A549 (cell line): Measurements from ENCODE around the gene CXCL17. TPM values are rescaled to one million over a fixed set of nuclear protein-coding genes. Genes with fewer than 3 reads are reported as not detected.
A peak's percentile ranks its signal among the peaks of the same experiment; 100 is the strongest.

ENCODE experiments used
- ATAC-seq, 2 experiments: fragments of 200-7000 bp in 1 of 2; fragments of >200 bp in 1 of 2; cut with Nextera tagmentation in 1 of 2; cut with Tn5 transposase in 1 of 2; 3 replicates each; pipeline versions ENCODE4 v1.8.0 to v1.9.1; 2018 to 2020; ENCODE audit warnings: mild to moderate bottlenecking in 1 of 2, moderate library complexity in 1 of 2
- CTCF ChIA-PET: fragments of 300-600 bp; sonication (Branson Sonifier 250); formaldehyde crosslinking; extraction: SDS; loops from one replicate; lab custom pipeline; 2021; ENCODE audit warnings: antibody characterized with exemption, inconsistent platforms; lab: Yijun Ruan, JAX
- POLR2A ChIA-PET: fragments of 350-600 bp; formaldehyde crosslinking; extraction: SDS; loops from one replicate; lab custom pipeline; 2021; ENCODE audit warnings: antibody characterized with exemption, inconsistent platforms; lab: Yijun Ruan, JAX
- DNase-seq, 2 experiments: peaks; one replicate each; pipeline versions ENCODE4 v3.0.0 to v3.0.0-alpha.2; 2011 to 2016; ENCODE audit warnings: low read depth in 1 of 2, low spot score in 1 of 2
- FAIRE-seq: peaks from 2 replicates; lab custom pipeline; 2011; peaks lifted over from hg19 to GRCh38; lab: Jason Lieb, UNC
- H3K27ac ChIP-seq, 2 experiments: fragments of >200 bp; sonication (Bioruptor Twin); formaldehyde crosslinking; 3 replicates each; pipeline ENCODE4 v1.5.1; 2016 to 2017
- H3K4me1 ChIP-seq: fragments of >200 bp; sonication (Bioruptor Twin); formaldehyde crosslinking; 3 replicates; pipeline ENCODE4 v1.6.1; 2016
- H3K4me2 ChIP-seq: fragments of >200 bp; sonication (Bioruptor Twin); formaldehyde crosslinking; 3 replicates; pipeline ENCODE4 v1.6.1; 2016
- H3K4me3 ChIP-seq: fragments of >200 bp; sonication (Bioruptor Twin); formaldehyde crosslinking; 3 replicates; pipeline ENCODE4 v1.5.1; 2016
- H3K9me3 ChIP-seq: fragments of >200 bp; sonication (Bioruptor Twin); formaldehyde crosslinking; 3 replicates; pipeline ENCODE4 v1.6.1; 2016
- BHLHE40 ChIP-seq: IDR thresholded peaks from 2 replicates; pipeline ENCODE4 v1.6.1; 2012; ENCODE audit warnings: low read depth, low read length, inconsistent platforms
- CBX8 ChIP-seq: fragments of 200-600 bp; sonication (generic); IDR thresholded peaks from 2 replicates; pipeline ENCODE4 v1.6.1; 2016
- CEBPB ChIP-seq, 2 experiments: fragments of >200 bp in 1 of 2; sonication (Bioruptor Twin) in 1 of 2; formaldehyde crosslinking in 1 of 2; IDR thresholded peaks; 2 replicates each; pipeline ENCODE4 v1.6.1; 2012 to 2016
- CHD4 ChIP-seq: fragments of 200-600 bp; sonication (generic); IDR thresholded peaks from 2 replicates; pipeline ENCODE4 v1.6.1; 2016; ENCODE audit warnings: antibody characterized with exemption, mild to moderate bottlenecking, borderline replicate concordance
- EHF ChIP-seq: fragments of 250-450 bp; sonication (Bioruptor Pico); IDR thresholded peaks from 2 replicates; pipeline ENCODE4 v1.5.0; 2020; ENCODE audit warnings: mild to moderate bottlenecking
- EHMT2 ChIP-seq: fragments of 200-600 bp; sonication (generic); IDR thresholded peaks from 2 replicates; pipeline ENCODE4 v1.6.1; 2016; ENCODE audit warnings: antibody characterized with exemption, low read depth, mild to moderate bottlenecking, moderate library complexity
- ESRRA ChIP-seq: fragments of 150-350 bp; IDR thresholded peaks from 2 replicates; pipeline ENCODE4 v1.6.1; 2014; ENCODE audit warnings: mild to moderate bottlenecking, low read length, borderline replicate concordance
- FOSL2 ChIP-seq, 2 experiments: fragments of 450-650 bp in 1 of 2; fragments of >200 bp in 1 of 2; sonication (Bioruptor Twin) in 1 of 2; formaldehyde crosslinking; IDR thresholded peaks; 2 replicates each; pipeline versions ENCODE4 v1.5.0 to v1.6.1; 2016 to 2020; ENCODE audit warnings: mild to moderate bottlenecking in 1 of 2, moderate library complexity in 1 of 2
- GATA3 ChIP-seq: IDR thresholded peaks from 2 replicates; pipeline ENCODE4 v1.6.1; 2012; ENCODE audit warnings: borderline replicate concordance
- HOXA7 ChIP-seq: fragments of 250-450 bp; sonication (Bioruptor Pico); IDR thresholded peaks from 2 replicates; pipeline ENCODE4 v1.5.0; 2020; ENCODE audit warnings: mild to moderate bottlenecking, moderate library complexity
- JUN ChIP-seq, 2 experiments: fragments of >200 bp; sonication (Bioruptor Twin); formaldehyde crosslinking; IDR thresholded peaks; 2 replicates in 1 of 2; 3 replicates in 1 of 2; pipeline ENCODE4 v1.6.1; 2016 to 2017
- JUNB ChIP-seq: fragments of >200 bp; sonication (Bioruptor Twin); formaldehyde crosslinking; IDR thresholded peaks from 2 replicates; pipeline ENCODE4 v1.6.1; 2016
- KDM5A ChIP-seq: fragments of 200-600 bp; sonication (generic); IDR thresholded peaks from 2 replicates; pipeline ENCODE4 v1.6.1; 2016; ENCODE audit warnings: antibody characterized with exemption, mild to moderate bottlenecking
- MAZ ChIP-seq: fragments of 150-350 bp; IDR thresholded peaks from 2 replicates; pipeline ENCODE4 v1.6.1; 2014; ENCODE audit warnings: antibody characterized with exemption, low read depth, low read length, borderline replicate concordance
- NR3C1 ChIP-seq: fragments of >200 bp; sonication (Bioruptor Twin); formaldehyde crosslinking; IDR thresholded peaks from 3 replicates; pipeline ENCODE4 v1.6.1; 2017
- RAD21 ChIP-seq, 2 experiments: fragments of >200 bp in 1 of 2; sonication (Bioruptor Twin) in 1 of 2; formaldehyde crosslinking in 1 of 2; IDR thresholded peaks in 1 of 2; conservative IDR thresholded peaks in 1 of 2; 2 replicates in 1 of 2; 3 replicates in 1 of 2; pipeline ENCODE4 v1.6.1; 2012 to 2018; ENCODE audit warnings: inconsistent platforms in 1 of 2
- RCOR1 ChIP-seq: fragments of 150-350 bp; IDR thresholded peaks from 2 replicates; pipeline ENCODE4 v1.6.1; 2014; ENCODE audit warnings: antibody characterized with exemption, low read length, low read depth
- SREBF2 ChIP-seq: fragments of 450-650 bp; IDR thresholded peaks from 2 replicates; pipeline ENCODE4 v1.6.1; 2014; ENCODE audit warnings: mild to moderate bottlenecking, moderate library complexity
- WGBS: methylation state at CpG from one replicate; pipeline ENCODE4 v1.1.6; 2017; ENCODE audit errors: missing lambda C conversion rate; 5-methylcytosine and 5-hydroxymethylcytosine counted together
- polyA plus RNA-seq, 4 experiments: library from polyadenylated mRNA; depleted of rRNA in 3 of 4; stranded (reverse); fragments of >200 nt; fragmentation: RNase III in 1 of 4; extraction: RNeasy Plus Mini Kit Qiagen cat#74134 plus additional on column Dnase treatment in 1 of 4; gene quantifications; 2 replicates in 3 of 4; 3 replicates in 1 of 4; pipeline ENCODE4 v1.2.3, GENCODE V29; 2011 to 2017
- TF ChIP-seq, protein P1 (sequence below): fragments of 250-450 bp; sonication (Bioruptor Pico); IDR thresholded peaks from 2 replicates; pipeline ENCODE4 v1.5.0; 2021; ENCODE audit warnings: mild to moderate bottlenecking, moderate library complexity, borderline replicate concordance
- TF ChIP-seq, protein P2 (sequence below): fragments of 150-350 bp; IDR thresholded peaks from 2 replicates; pipeline ENCODE4 v1.6.1; 2014; ENCODE audit warnings: low read depth, mild to moderate bottlenecking, low read length
- TF ChIP-seq, protein P3 (sequence below): IDR thresholded peaks from 2 replicates; pipeline ENCODE4 v1.6.1; 2012

CXCL17 gene
- polyA plus RNA-seq, 2 of the 4 experiments (the other 2 are of a cell fraction): 0.14 TPM; not detected in 1

DNA sequence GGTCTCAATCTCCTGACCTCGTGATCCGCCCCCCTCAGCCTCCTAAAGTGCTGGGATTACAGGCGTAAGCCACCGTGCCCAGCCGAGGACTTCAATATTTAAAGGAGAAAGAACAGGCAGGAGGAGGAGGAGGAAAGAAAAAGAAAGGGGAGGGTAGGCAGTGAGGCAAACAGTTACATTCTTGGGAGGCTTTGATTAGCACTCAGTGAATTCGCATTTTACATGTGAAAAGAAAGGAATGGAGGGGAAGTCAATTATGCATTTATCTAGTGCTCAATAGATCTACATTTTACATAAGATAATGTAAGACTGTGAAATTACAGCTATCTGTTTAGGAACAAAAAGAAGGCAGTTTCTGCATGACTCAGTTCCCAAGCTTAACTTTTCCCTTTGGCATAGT is 30.9 kb upstream of the CXCL17 start:
- WGBS: 82% methylated on average over 6 of the region's 6 CpGs
- ChIA-PET CTCF (interaction anchor here (0.9 to 8.1 kb wide), 10 partner anchors 8 to 123 kb away, joined by 3 to 92 read pairs (median 9); partner anchors contain the start of gene CXCL17), POLR2A (no interaction called here)
- H3K4me3 ChIP-seq: no peak overlapping the region
- FAIRE-seq (peak; percentile 54), ATAC-seq (no peak), DNase-seq (no peak)
- peaks cover 21% of the 10 kb centered on the region for H3K4me1 ChIP-seq
- H3K27ac ChIP-seq: no peak overlapping the region
- H3K9me3 ChIP-seq: no peaks in the 10 kb centered on the region
- TF ChIP-seq GATA3 (no peak), JUNB (no peak), ESRRA (no peak), SREBF2 (no peak), JUN (IDR thresholded peaks at IDR 0.05) (no peak), BHLHE40 (no peak), CBX8 (no peak), RCOR1 (no peak), CEBPB (IDR thresholded peaks at IDR 0.05) (no peak), KDM5A (no peak), EHF (CRISPR knock-in tag) (no peak), MAZ (no peak), CHD4 (no peak), RAD21 (conservative IDR thresholded peaks at IDR 0.05 in 1 of 2, IDR thresholded peaks at IDR 0.05 in 1 of 2) (no peak), EHMT2 (no peak), FOSL2 (IDR thresholded peaks at IDR 0.05) (no peak), FOSL2 (CRISPR knock-in tag; IDR thresholded peaks at IDR 0.05) (no peak)
- TF ChIP-seq, protein P1, sequence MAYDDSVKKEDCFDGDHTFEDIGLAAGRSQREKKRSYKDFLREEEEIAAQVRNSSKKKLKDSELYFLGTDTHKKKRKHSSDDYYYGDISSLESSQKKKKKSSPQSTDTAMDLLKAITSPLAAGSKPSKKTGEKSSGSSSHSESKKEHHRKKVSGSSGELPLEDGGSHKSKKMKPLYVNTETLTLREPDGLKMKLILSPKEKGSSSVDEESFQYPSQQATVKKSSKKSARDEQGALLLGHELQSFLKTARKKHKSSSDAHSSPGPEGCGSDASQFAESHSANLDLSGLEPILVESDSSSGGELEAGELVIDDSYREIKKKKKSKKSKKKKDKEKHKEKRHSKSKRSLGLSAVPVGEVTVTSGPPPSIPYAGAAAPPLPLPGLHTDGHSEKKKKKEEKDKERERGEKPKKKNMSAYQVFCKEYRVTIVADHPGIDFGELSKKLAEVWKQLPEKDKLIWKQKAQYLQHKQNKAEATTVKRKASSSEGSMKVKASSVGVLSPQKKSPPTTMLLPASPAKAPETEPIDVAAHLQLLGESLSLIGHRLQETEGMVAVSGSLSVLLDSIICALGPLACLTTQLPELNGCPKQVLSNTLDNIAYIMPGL (CRISPR knock-in tag): no peak
- TF ChIP-seq, protein P2, sequence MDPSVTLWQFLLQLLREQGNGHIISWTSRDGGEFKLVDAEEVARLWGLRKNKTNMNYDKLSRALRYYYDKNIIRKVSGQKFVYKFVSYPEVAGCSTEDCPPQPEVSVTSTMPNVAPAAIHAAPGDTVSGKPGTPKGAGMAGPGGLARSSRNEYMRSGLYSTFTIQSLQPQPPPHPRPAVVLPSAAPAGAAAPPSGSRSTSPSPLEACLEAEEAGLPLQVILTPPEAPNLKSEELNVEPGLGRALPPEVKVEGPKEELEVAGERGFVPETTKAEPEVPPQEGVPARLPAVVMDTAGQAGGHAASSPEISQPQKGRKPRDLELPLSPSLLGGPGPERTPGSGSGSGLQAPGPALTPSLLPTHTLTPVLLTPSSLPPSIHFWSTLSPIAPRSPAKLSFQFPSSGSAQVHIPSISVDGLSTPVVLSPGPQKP: no peak
- TF ChIP-seq, protein P3, sequence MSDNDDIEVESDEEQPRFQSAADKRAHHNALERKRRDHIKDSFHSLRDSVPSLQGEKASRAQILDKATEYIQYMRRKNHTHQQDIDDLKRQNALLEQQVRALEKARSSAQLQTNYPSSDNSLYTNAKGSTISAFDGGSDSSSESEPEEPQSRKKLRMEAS: no peak
- no peak overlapping the region for H3K4me2 ChIP-seq

DNA sequence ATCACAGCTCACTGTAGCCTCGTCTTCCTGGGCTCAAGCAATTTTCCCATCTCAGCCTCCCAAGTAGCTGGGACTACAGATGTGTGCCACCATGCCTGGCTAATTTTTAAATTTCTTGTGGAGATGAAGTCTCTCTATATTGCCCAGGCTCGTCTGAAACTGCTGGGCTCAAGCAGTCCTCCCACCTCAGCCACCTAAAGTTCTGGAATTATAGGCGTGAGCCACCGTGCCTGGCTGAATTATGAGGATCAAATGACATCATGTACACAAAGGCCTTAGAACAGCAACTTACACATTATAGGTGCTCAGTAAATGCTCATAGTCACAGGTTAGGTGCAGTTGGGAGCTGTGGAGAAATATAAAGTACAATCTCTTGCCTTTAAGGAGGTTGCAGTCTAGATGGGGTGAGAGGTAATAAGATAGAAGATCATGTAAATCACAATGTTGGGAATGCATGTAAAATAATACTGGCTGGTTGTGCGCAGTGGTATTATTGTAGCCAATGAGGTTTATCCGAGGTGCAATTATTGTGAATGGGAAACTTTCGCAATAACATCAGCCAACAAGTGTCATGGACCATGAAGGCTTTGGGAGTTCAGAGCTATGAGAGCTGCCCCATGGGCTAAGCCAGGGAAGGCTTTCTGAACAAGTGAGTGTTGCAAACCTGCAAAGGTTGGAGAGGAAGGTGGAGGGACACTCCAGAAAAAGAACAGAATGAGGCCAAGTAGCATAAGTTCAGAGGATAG is 29.8 kb upstream of the CXCL17 start:
- 76% methylated on average over 7 of the region's 7 CpGs for WGBS

More for the DNA sequence above, 29.8 kb upstream of the CXCL17 start:
- CTCF ChIA-PET: interaction anchor here (0.9 to 9.6 kb wide), 14 partner anchors 9 to 124 kb away, joined by 3 to 92 read pairs (median 8); partner anchors contain the start of genes CEACAM1 and CXCL17
- POLR2A ChIA-PET: no interaction called here
- no peak for ATAC-seq
- H3K27ac ChIP-seq: no peak overlapping the region
- no peaks in the 10 kb centered on the region for H3K9me3 ChIP-seq
- no peak for DNase-seq
- no peak for TF ChIP-seq NR3C1
- TF ChIP-seq KDM5A: no peak
- no peak for TF ChIP-seq HOXA7 (CRISPR knock-in tag)
- TF ChIP-seq CEBPB (IDR thresholded peaks at IDR 0.05): peak; percentile 57 to 69; a peak in 3 of 4 replicates
- TF ChIP-seq, protein P1 (CRISPR knock-in tag): no peak
- H3K4me2 ChIP-seq: no peak overlapping the region; the same call in 2 of the 3 replicates
- peaks cover 29% of the 10 kb centered on the region for H3K4me1 ChIP-seq
- H3K4me3 ChIP-seq: no peak overlapping the region
- peak; percentile 87 for FAIRE-seq
